ENCODE results near the gene ECI1.
"Not testable (repeated sequence)": the region's sequence is repeated elsewhere in the genome, so short reads cannot be mapped to it uniquely, and the experiment has no call there.

Gene ECI1

GRCh38 chr16:2209258-2210008, 42.0 kb downstream of the ECI1 start:
- DNase-seq = no peak

GRCh38 chr16:2208772-2209171, 42.6 kb downstream of the ECI1 start:
- no peak for DNase-seq

- no peak for DNase-seq
Measured at GRCh38 chr16:2208308-2208707, 43.1 kb downstream of the ECI1 start.

- no peak for DNase-seq
Measured at GRCh38 chr16:2207872-2208271, 43.5 kb downstream of the ECI1 start.

GRCh38 chr16:2206780-2207433, 44.5 kb downstream of the ECI1 start:
- no peak for DNase-seq

GRCh38 chr16:2206420-2206779, 45.0 kb downstream of the ECI1 start:
- DNase-seq = no peak

GRCh38 chr16:2205967-2206313, 45.4 kb downstream of the ECI1 start:
- DNase-seq = no peak

- DNase-seq = peak; percentile 79 to 86
Measured at GRCh38 chr16:2205104-2205966, 46.1 kb downstream of the ECI1 start, which contains the start of gene MLST8. TSS of gene MLST8 (plus strand) at chr16:2205454. CDS start at chr16:2206086, 632 bp downstream.

- no peak for DNase-seq
Measured at GRCh38 chr16:2204416-2205103, 46.8 kb downstream of the ECI1 start.

GRCh38 chr16:2203119-2203688, 48.2 kb downstream of the ECI1 start:
- DNase-seq = not testable (repeated sequence)

- DNase-seq = no peak
Measured at GRCh38 chr16:2200313-2200712, 51.1 kb downstream of the ECI1 start.

GRCh38 chr16:2199621-2200139, 51.7 kb downstream of the ECI1 start:
- DNase-seq = no peak

- DNase-seq = no peak
Measured at GRCh38 chr16:2199095-2199494, 52.3 kb downstream of the ECI1 start.

- no peak for DNase-seq
Measured at GRCh38 chr16:2198283-2198682, 53.1 kb downstream of the ECI1 start.

- DNase-seq = no peak
Measured at GRCh38 chr16:2197765-2198164, 53.6 kb downstream of the ECI1 start.

- no peak for DNase-seq
Measured at GRCh38 chr16:2196981-2197511, 54.3 kb downstream of the ECI1 start.

GRCh38 chr16:2196162-2196980, 55.0 kb downstream of the ECI1 start, which contains the start of gene CASKIN1:
TSS of gene CASKIN1 (minus strand) at chr16:2196605. CDS start at chr16:2196432, 173 bp downstream.
- no peak for DNase-seq

- DNase-seq = no peak
Measured at GRCh38 chr16:2195322-2196161, 55.8 kb downstream of the ECI1 start.

GRCh38 chr16:2194852-2195321, 56.5 kb downstream of the ECI1 start:
- DNase-seq = no peak
